HepG2 (cell line): ENCODE results near the gene PTPRM. TPM values are rescaled to one million over a fixed set of nuclear protein-coding genes. Genes with fewer than 3 reads are reported as not detected.

Source experiments
- HMG20A ChIP-seq: IDR thresholded peaks from 2 replicates; pipeline ENCODE4 v1.6.1; 2016; ENCODE audit warnings: borderline replicate concordance
- HMG20B ChIP-seq: conservative IDR thresholded peaks from 2 replicates; pipeline ENCODE4 v1.6.1; 2016; ENCODE audit warnings: missing genetic modification reagents, missing compliant biosample characterization
- MED1 ChIP-seq: sonication (generic); formaldehyde crosslinking; IDR thresholded peaks from 2 replicates; pipeline ENCODE4 v1.4.0; 2020; ENCODE audit warnings: missing genetic modification reagents
- PLRG1 ChIP-seq: fragments of 450-650 bp; conservative IDR thresholded peaks from 2 replicates; pipeline ENCODE4 v1.6.1; 2016
- RORA ChIP-seq: sonication (generic); formaldehyde crosslinking; IDR thresholded peaks from 2 replicates; pipeline ENCODE4 v1.5.0; 2020; ENCODE audit warnings: mild to moderate bottlenecking, missing genetic modification reagents, moderate library complexity
- ZFY ChIP-seq: sonication (generic); formaldehyde crosslinking; IDR thresholded peaks from 2 replicates; pipeline ENCODE4 v1.4.0; 2020; ENCODE audit warnings: missing genetic modification reagents
- ZNF136 ChIP-seq: sonication (generic); formaldehyde crosslinking; IDR thresholded peaks from 2 replicates; pipeline ENCODE4 v1.8.1; 2022; ENCODE audit warnings: low read depth, mild to moderate bottlenecking, moderate library complexity, missing genetic modification reagents
- ZNF138 ChIP-seq: sonication (generic); formaldehyde crosslinking; IDR thresholded peaks from 2 replicates; pipeline ENCODE4 v1.5.0; 2020; ENCODE audit warnings: mild to moderate bottlenecking, low read depth, missing genetic modification reagents
- ZNF143 ChIP-seq: sonication (generic); formaldehyde crosslinking; IDR thresholded peaks from 2 replicates; pipeline ENCODE4 v1.4.0; 2020; ENCODE audit warnings: missing genetic modification reagents
- ZNF253 ChIP-seq: sonication (generic); formaldehyde crosslinking; IDR thresholded peaks from 2 replicates; pipeline ENCODE4 v1.8.0; 2022; ENCODE audit warnings: mild to moderate bottlenecking, missing genetic modification reagents, borderline replicate concordance
- ZNF431 ChIP-seq: sonication (generic); formaldehyde crosslinking; IDR thresholded peaks from 2 replicates; pipeline ENCODE4 v1.9.0; 2022; ENCODE audit warnings: missing genetic modification reagents, low read depth, mild to moderate bottlenecking, borderline replicate concordance
- polyA plus RNA-seq, 8 experiments: library from polyadenylated mRNA; depleted of rRNA in 3 of 8; stranded (reverse) in 7 of 8; unstranded in 1 of 8; fragments of >200 nt; fragmentation: Illumina TruSeq in 4 of 8; extraction: Trizol in 4 of 8; gene quantifications; 2 replicates each; pipeline versions ENCODE4 v1.2.1 to v1.2.3, GENCODE V29; 2011 to 2016; ENCODE audit warnings: low read depth in 4 of 8, missing spikeins in 1 of 8, mixed read lengths in 1 of 8; ENCODE audit not compliant: insufficient read depth in 1 of 8
- total RNA-seq, 5 experiments: library from RNA; depleted of rRNA; stranded (reverse); fragments of >200 nt; fragmentation: Illumina TruSeq; extraction: Trizol; gene quantifications; 2 replicates each; pipeline ENCODE4 v1.2.3, GENCODE V29; 2016; ENCODE audit warnings: low read depth in 1 of 5
- TF ChIP-seq, protein P1 (sequence below): sonication (generic); formaldehyde crosslinking; IDR thresholded peaks from 2 replicates; pipeline ENCODE4 v1.4.0; 2020; ENCODE audit warnings: missing genetic modification reagents
- TF ChIP-seq, protein P2 (sequence below): sonication (generic); formaldehyde crosslinking; IDR thresholded peaks from 2 replicates; pipeline ENCODE4 v1.4.0; 2020; ENCODE audit warnings: mild to moderate bottlenecking, missing genetic modification reagents
- TF ChIP-seq, protein P3 (sequence below): sonication (generic); formaldehyde crosslinking; IDR thresholded peaks from 2 replicates; pipeline ENCODE4 v1.5.0; 2020; ENCODE audit warnings: mild to moderate bottlenecking, missing genetic modification reagents, borderline replicate concordance
- TF ChIP-seq, protein P4 (sequence below): sonication (generic); formaldehyde crosslinking; IDR thresholded peaks from 2 replicates; pipeline ENCODE4 v1.8.0; 2022; ENCODE audit warnings: missing genetic modification reagents, mild to moderate bottlenecking, borderline replicate concordance

Gene PTPRM
- total and polyA plus RNA-seq, 2 of the 13 experiments (the other 11 are each of a cell fraction or from before 2014, with no cell fraction given), result 12.6 to 108 TPM

GRCh38 chr18:7567474-7568425 is 634 bp downstream of the PTPRM start (continued):
- TF ChIP-seq, protein P1, sequence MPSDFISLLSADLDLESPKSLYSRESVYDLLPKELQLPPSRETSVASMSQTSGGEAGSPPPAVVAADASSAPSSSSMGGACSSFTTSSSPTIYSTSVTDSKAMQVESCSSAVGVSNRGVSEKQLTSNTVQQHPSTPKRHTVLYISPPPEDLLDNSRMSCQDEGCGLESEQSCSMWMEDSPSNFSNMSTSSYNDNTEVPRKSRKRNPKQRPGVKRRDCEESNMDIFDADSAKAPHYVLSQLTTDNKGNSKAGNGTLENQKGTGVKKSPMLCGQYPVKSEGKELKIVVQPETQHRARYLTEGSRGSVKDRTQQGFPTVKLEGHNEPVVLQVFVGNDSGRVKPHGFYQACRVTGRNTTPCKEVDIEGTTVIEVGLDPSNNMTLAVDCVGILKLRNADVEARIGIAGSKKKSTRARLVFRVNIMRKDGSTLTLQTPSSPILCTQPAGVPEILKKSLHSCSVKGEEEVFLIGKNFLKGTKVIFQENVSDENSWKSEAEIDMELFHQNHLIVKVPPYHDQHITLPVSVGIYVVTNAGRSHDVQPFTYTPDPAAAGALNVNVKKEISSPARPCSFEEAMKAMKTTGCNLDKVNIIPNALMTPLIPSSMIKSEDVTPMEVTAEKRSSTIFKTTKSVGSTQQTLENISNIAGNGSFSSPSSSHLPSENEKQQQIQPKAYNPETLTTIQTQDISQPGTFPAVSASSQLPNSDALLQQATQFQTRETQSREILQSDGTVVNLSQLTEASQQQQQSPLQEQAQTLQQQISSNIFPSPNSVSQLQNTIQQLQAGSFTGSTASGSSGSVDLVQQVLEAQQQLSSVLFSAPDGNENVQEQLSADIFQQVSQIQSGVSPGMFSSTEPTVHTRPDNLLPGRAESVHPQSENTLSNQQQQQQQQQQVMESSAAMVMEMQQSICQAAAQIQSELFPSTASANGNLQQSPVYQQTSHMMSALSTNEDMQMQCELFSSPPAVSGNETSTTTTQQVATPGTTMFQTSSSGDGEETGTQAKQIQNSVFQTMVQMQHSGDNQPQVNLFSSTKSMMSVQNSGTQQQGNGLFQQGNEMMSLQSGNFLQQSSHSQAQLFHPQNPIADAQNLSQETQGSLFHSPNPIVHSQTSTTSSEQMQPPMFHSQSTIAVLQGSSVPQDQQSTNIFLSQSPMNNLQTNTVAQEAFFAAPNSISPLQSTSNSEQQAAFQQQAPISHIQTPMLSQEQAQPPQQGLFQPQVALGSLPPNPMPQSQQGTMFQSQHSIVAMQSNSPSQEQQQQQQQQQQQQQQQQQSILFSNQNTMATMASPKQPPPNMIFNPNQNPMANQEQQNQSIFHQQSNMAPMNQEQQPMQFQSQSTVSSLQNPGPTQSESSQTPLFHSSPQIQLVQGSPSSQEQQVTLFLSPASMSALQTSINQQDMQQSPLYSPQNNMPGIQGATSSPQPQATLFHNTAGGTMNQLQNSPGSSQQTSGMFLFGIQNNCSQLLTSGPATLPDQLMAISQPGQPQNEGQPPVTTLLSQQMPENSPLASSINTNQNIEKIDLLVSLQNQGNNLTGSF (CRISPR knock-in tag), result no peak
- TF ChIP-seq MED1 (CRISPR knock-in tag), result no peak
- TF ChIP-seq ZNF136 (CRISPR knock-in tag), result no peak
- TF ChIP-seq, protein P2, sequence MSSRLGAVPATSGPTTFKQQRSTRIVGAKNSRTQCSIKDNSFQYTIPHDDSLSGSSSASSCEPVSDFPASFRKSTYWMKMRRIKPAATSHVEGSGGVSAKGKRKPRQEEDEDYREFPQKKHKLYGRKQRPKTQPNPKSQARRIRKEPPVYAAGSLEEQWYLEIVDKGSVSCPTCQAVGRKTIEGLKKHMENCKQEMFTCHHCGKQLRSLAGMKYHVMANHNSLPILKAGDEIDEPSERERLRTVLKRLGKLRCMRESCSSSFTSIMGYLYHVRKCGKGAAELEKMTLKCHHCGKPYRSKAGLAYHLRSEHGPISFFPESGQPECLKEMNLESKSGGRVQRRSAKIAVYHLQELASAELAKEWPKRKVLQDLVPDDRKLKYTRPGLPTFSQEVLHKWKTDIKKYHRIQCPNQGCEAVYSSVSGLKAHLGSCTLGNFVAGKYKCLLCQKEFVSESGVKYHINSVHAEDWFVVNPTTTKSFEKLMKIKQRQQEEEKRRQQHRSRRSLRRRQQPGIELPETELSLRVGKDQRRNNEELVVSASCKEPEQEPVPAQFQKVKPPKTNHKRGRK (CRISPR knock-in tag), result no peak
- TF ChIP-seq ZNF143 (CRISPR knock-in tag), result no peak
- no peak for TF ChIP-seq RORA
- no peak for TF ChIP-seq ZNF253 (CRISPR knock-in tag)
- no peak for TF ChIP-seq ZNF431
- TF ChIP-seq ZFY (CRISPR knock-in tag), result peak; percentile 84
- TF ChIP-seq HMG20B (CRISPR knock-in tag), result no peak
- TF ChIP-seq ZNF138 (CRISPR knock-in tag), result no peak
- TF ChIP-seq PLRG1, result no peak
- TF ChIP-seq, protein P3, sequence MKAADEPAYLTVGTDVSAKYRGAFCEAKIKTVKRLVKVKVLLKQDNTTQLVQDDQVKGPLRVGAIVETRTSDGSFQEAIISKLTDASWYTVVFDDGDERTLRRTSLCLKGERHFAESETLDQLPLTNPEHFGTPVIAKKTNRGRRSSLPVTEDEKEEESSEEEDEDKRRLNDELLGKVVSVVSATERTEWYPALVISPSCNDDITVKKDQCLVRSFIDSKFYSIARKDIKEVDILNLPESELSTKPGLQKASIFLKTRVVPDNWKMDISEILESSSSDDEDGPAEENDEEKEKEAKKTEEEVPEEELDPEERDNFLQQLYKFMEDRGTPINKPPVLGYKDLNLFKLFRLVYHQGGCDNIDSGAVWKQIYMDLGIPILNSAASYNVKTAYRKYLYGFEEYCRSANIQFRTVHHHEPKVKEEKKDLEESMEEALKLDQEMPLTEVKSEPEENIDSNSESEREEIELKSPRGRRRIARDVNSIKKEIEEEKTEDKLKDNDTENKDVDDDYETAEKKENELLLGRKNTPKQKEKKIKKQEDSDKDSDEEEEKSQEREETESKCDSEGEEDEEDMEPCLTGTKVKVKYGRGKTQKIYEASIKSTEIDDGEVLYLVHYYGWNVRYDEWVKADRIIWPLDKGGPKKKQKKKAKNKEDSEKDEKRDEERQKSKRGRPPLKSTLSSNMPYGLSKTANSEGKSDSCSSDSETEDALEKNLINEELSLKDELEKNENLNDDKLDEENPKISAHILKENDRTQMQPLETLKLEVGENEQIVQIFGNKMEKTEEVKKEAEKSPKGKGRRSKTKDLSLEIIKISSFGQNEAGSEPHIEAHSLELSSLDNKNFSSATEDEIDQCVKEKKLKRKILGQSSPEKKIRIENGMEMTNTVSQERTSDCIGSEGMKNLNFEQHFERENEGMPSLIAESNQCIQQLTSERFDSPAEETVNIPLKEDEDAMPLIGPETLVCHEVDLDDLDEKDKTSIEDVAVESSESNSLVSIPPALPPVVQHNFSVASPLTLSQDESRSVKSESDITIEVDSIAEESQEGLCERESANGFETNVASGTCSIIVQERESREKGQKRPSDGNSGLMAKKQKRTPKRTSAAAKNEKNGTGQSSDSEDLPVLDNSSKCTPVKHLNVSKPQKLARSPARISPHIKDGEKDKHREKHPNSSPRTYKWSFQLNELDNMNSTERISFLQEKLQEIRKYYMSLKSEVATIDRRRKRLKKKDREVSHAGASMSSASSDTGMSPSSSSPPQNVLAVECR (CRISPR knock-in tag), result 0 out of 2 replicates have a peak, but pooled peaks have one; percentile 10
- TF ChIP-seq HMG20A (CRISPR knock-in tag), result no peak
- TF ChIP-seq, protein P4, sequence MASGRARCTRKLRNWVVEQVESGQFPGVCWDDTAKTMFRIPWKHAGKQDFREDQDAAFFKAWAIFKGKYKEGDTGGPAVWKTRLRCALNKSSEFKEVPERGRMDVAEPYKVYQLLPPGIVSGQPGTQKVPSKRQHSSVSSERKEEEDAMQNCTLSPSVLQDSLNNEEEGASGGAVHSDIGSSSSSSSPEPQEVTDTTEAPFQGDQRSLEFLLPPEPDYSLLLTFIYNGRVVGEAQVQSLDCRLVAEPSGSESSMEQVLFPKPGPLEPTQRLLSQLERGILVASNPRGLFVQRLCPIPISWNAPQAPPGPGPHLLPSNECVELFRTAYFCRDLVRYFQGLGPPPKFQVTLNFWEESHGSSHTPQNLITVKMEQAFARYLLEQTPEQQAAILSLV (CRISPR knock-in tag), result no peak
